ENCODE data around the gene ABCA3.

ABCA3 gene

GRCh38 chr16:2299915-2300192 is 40.7 kb downstream of the ABCA3 start:
- no peak for DNase-seq

- DNase-seq, result no peak
Measured at GRCh38 chr16:2299121-2299914, 41.2 kb downstream of the ABCA3 start.

GRCh38 chr16:2298621-2299020 is 41.9 kb downstream of the ABCA3 start:
- no peak for DNase-seq

GRCh38 chr16:2297506-2297860 is 43.0 kb downstream of the ABCA3 start:
- no peak for DNase-seq

- no peak for DNase-seq
Measured at GRCh38 chr16:2296661-2297505, 43.6 kb downstream of the ABCA3 start.

GRCh38 chr16:2295056-2295798 is 45.3 kb downstream of the ABCA3 start:
- DNase-seq, result no peak

- no peak for DNase-seq
Measured at GRCh38 chr16:2292221-2292620, 48.3 kb downstream of the ABCA3 start.

- DNase-seq, result no peak
Measured at GRCh38 chr16:2289282-2289681, 51.2 kb downstream of the ABCA3 start.

GRCh38 chr16:2288726-2289125 is 51.8 kb downstream of the ABCA3 start:
- no peak for DNase-seq

- DNase-seq, result no peak
Measured at GRCh38 chr16:2287916-2288547, 52.5 kb downstream of the ABCA3 start.

- DNase-seq, result no peak
Measured at GRCh38 chr16:2286550-2286949, 54.0 kb downstream of the ABCA3 start.

GRCh38 chr16:2285731-2286191 is 54.8 kb downstream of the ABCA3 start:
- no peak for DNase-seq

- DNase-seq, result no peak
Measured at GRCh38 chr16:2284797-2285576, 55.5 kb downstream of the ABCA3 start.

- no peak for DNase-seq
Measured at GRCh38 chr16:2284001-2284770, 56.3 kb downstream of the ABCA3 start.

- DNase-seq, result no peak
Measured at GRCh38 chr16:2282866-2283555, 57.5 kb downstream of the ABCA3 start.

- DNase-seq, result no peak
Measured at GRCh38 chr16:2282262-2282661, 58.3 kb downstream of the ABCA3 start.

- no peak for DNase-seq
Measured at GRCh38 chr16:2280981-2281542, 59.5 kb downstream of the ABCA3 start.

GRCh38 chr16:2280461-2280860 is 60.1 kb downstream of the ABCA3 start:
- DNase-seq, result no peak

- DNase-seq, result no peak
Measured at GRCh38 chr16:2278956-2279800, 61.4 kb downstream of the ABCA3 start.

- no peak for DNase-seq
Measured at GRCh38 chr16:2278272-2278608, 62.3 kb downstream of the ABCA3 start.
